Neural progenitor cell (in vitro differentiated cells): Measurements from ENCODE around the gene TTC9.

Experiments used
- CTCF ChIP-seq: fragments of 200-600 bp; sonication (generic); IDR thresholded peaks from 2 replicates; pipeline ENCODE4 v1.5.1; 2017; ENCODE audit warnings: antibody characterized with exemption, mild to moderate bottlenecking
- EZH2phosphoT487 ChIP-seq: fragments of 200-600 bp; sonication (generic); IDR thresholded peaks from 2 replicates; pipeline ENCODE4 v1.6.1; 2017; ENCODE audit warnings: antibody characterized with exemption

DNA sequence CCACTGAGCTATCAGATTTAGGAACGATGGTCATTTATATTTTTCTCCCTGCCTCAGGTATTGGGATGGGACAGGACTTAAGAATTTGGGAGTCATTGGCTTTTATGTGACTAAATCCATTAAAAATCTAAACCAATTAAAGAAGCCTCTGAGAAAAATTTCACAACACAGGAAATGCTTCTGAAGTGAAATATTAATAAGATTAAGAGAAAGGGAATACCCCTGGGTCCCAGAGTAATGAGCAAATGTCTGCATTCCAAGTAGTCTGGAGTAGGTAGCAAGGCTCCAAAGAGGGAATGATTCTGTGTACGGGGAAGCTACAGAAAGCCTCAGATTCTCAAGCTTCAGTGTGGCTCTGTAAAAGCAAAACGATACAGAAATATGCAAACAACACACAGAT lies 40.6 kb upstream of the TTC9 start:
- TF ChIP-seq CTCF (no peak), EZH2phosphoT487 (no peak)
